GM19240 (cell line): ENCODE measurements around the gene CPVL.

ENCODE experiments used
- DNase-seq: peaks from one replicate; pipeline ENCODE4 v3.0.0; 2011; ENCODE audit warnings: low spot score; ENCODE audit not compliant: insufficient read length

The CPVL gene

GRCh38 chr7:29146057-29146706 lies at the start of gene CPVL:
Gene CPVL (minus strand): TSS chr7:29146537. CDS start chr7:29121061, 25,476 bp downstream.
- no peak for DNase-seq

GRCh38 chr7:29194594-29195427 lies 48.5 kb upstream of the CPVL start, which contains the start of gene CHN2:
Gene CHN2 (plus strand): TSS chr7:29194775.
- no peak for DNase-seq

GRCh38 chr7:29194206-29194593 lies 47.9 kb upstream of the CPVL start:
- no peak for DNase-seq

- DNase-seq: no peak
These were observed 47.2 kb upstream of the CPVL start for GRCh38 chr7:29193316-29194205.

- no peak for DNase-seq
These were observed 46.5 kb upstream of the CPVL start for GRCh38 chr7:29192811-29193210.

- DNase-seq: no peak
These were observed 46.0 kb upstream of the CPVL start for GRCh38 chr7:29192323-29192722.

GRCh38 chr7:29190349-29191045 lies 44.2 kb upstream of the CPVL start:
- no peak for DNase-seq

DNA sequence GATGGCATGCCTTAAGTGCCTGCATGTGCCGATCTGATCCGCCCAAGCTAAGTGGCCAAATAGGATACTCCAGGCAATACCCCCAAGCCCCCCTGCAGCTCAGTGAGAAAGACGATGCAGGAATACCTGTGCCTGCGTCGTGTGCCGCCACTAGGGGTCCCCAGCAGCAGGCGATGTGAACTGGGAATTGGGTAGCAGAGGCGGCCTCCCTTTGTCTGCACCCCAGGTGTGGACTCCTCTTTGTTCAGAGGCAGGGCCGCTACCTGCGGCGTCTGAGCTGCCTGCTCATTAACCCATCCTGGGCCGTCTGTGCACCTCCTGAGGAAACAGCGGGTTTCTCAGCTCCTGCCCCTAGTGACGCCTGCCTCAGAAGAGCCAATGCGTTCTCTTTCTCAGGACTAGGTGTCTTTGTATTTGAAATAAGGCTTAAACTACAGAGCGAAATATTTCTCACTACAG lies 43.4 kb upstream of the CPVL start:
- DNase-seq: peak; percentile 23

GRCh38 chr7:29185613-29186012 lies 39.3 kb upstream of the CPVL start:
- DNase-seq: no peak

GRCh38 chr7:29184599-29184998 lies 38.3 kb upstream of the CPVL start:
- no peak for DNase-seq

DNA sequence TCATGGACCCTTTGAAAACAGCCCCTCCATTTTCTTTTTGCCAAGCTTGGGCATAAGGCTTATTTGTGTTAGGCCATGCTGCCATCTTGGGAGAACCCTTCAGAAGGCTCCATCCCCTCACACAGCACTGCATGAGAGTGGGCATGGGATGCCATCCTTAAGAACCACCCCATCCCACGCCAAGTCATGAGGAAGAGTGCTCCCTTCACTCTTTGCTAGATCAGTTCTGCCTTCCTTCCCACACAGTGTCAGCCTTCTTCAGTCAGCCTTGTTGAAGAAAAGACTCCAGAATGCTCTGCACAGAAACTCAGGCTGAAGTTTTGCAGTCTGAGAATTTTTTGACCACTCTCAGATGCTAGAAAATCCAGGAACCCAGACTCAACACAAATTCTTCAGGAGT lies 32.8 kb upstream of the CPVL start:
- no peak for DNase-seq

DNA sequence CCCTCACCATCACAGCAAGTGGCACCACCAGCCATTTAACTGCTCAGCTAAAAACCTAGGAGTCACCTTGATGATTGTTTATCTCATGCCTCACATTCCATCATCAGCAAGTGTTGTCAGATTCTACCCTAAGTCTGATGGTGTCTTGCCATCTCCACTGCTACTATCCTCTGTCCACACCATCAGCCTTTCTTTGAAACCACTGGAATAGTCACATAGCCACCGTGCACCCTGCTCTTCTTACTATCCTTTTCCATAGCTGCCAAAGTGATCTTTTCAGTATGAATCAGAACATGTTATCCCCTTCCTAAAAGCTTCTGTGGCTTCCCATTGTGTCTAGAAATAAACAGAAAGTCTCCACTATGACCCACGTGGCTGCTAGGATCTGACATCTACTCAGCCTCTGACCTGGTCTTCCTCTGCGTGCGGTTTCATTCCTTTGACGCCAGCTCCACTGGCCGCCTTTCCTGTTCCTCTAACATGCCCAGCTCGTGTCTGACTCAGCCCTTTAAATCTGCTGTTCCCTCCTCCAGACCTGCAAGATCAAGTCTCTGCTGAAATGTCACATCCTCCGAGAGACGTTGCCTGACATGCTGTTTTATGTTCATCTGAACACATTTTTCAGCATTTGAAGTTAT lies 31.7 kb upstream of the CPVL start:
- no peak for DNase-seq

GRCh38 chr7:29173458-29173857 lies 27.1 kb upstream of the CPVL start:
- DNase-seq: no peak

- no peak for DNase-seq
These were observed 24.4 kb upstream of the CPVL start for GRCh38 chr7:29170781-29171180.

GRCh38 chr7:29167721-29168120 lies 21.4 kb upstream of the CPVL start:
- no peak for DNase-seq

- DNase-seq: no peak
These were observed 17.5 kb upstream of the CPVL start for GRCh38 chr7:29163854-29164253.

DNA sequence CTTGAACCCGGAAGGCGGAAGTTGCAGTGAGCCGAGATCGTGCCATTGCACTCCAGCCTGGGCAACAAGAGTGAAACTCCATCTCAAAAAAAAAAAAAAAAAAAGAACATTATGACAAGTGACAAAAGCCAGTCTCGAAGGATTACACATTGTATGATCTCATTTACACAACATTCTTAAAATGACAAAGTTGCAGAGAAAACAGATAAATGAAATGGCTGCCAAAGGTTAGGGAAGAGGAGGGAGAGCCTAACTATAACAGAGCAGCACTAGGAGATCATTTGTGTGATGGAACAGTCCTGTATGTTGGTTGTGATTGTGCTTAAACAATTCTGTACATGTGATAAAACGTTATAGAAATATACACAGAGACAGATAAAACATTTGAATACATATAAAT lies 16.2 kb upstream of the CPVL start:
- no peak for DNase-seq

- DNase-seq: no peak
These were observed 14.9 kb upstream of the CPVL start for GRCh38 chr7:29161231-29161630.

DNA sequence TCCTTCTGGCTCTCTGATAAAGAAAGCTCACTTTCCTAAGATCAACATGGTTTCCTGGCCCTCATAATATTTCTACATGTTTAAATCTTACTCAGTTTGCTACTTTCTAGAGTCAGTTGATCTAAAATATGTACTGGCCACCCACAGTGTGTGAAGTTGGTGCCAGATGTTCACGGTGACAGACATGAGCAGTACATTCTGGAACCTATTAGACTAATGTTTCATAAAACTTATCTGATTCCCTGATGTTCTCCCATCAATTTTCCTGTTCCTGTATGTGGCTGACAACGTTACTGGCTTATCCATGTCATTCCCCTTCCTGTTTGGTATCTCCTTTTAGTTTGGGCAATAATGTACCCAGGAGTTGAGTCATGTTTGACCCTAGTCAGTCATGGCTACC lies 13.7 kb upstream of the CPVL start:
- DNase-seq: no peak

DNA sequence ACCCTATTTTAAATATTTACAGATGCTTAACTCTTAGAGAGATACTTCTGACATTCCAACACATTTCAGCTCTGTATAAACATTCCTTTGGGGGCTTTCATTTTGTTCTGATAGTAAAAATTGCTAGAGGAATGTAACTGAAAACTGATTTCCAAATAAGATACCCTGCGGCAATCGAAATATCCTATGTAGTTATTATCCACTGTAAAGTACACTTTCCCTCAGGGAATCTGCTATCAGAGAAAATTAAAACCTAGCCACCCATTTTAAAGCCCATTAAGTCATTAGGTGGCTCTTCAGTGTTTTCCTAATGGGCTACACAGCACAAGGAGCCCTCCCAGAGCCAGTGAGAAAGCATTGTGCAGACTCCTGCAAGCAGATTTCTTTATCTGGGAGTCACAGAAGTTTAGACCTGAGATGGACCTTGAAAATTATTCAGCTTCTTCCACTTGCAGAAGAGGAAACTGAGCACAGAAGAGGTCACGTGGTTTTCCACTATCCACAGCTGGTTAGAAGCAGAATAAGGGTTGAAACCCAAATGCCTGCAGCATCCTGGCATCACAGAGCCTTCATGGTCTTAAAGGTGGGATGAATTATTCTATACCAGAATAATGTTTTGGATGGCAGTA lies 12.6 kb upstream of the CPVL start:
- DNase-seq: no peak
